ENCODE results near the gene TUBE1.

DNA sequence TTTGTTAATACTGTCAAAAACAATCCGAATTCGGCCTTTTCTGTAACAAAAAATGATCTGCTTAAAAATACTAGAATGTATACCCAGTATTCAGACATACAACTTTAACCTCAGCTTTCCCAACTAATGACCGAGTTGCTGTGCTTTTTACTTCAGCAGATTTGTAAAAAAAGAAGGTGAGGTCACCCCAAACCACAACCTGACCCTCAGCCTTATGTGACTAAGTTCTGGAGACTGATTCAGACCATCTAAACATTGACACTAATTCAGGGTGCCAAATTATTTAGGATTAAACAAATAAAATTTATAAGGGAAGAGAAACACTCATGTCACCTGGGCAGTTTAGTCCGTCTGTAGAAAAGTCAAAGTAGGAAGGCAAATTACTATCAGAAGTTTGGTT lies 25.7 kb downstream of the TUBE1 start:
- TF ChIP-seq, protein P1, sequence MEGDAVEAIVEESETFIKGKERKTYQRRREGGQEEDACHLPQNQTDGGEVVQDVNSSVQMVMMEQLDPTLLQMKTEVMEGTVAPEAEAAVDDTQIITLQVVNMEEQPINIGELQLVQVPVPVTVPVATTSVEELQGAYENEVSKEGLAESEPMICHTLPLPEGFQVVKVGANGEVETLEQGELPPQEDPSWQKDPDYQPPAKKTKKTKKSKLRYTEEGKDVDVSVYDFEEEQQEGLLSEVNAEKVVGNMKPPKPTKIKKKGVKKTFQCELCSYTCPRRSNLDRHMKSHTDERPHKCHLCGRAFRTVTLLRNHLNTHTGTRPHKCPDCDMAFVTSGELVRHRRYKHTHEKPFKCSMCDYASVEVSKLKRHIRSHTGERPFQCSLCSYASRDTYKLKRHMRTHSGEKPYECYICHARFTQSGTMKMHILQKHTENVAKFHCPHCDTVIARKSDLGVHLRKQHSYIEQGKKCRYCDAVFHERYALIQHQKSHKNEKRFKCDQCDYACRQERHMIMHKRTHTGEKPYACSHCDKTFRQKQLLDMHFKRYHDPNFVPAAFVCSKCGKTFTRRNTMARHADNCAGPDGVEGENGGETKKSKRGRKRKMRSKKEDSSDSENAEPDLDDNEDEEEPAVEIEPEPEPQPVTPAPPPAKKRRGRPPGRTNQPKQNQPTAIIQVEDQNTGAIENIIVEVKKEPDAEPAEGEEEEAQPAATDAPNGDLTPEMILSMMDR (IDR thresholded peaks at IDR 0.05): no peak
- TF ChIP-seq EZH2 (IDR thresholded peaks at IDR 0.05): no peak
- no peak for TF ChIP-seq EZH2phosphoT487 (IDR thresholded peaks at IDR 0.05)
